ENCODE data around the gene DUSP11.

DUSP11 gene

GRCh38 chr2:73822276-73822675 is 42.4 kb upstream of the DUSP11 start:
- CTCF ChIA-PET, result interaction anchor here (0.6 to 7.7 kb wide), 7 partner anchors 10 to 780 kb away, joined by 3 to 155 read pairs (median 6); partner anchors contain the start of gene BOLA3
- POLR2A ChIA-PET, result no interaction called here

GRCh38 chr2:73821669-73822068 is 41.8 kb upstream of the DUSP11 start:
- TF ChIP-seq ZNF514 (tag by site-specific recombination; IDR thresholded peaks at IDR 0.05) (no peak), ZNF311 (tag by site-specific recombination; IDR thresholded peaks at IDR 0.05; ENCODE audit: borderline replicate concordance) (no peak)
- Histone ChIP-seq H3K9me3 (ENCODE audit: control insufficient read depth, insufficient read depth, low read depth, low read length) (no peaks in the 10 kb centered on the region), H3K4me3 (ENCODE audit: low read depth, low read length) (no peak overlapping the region), H3K36me3 (ENCODE audit: control insufficient read depth in 2 of 2, insufficient read depth in 1 of 2, low read length in 2 of 2) (no peaks in the 10 kb centered on the region), H3K4me1 (ENCODE audit: control insufficient read depth, insufficient read depth, low read length) (no peaks in the 10 kb centered on the region), H3K27ac (ENCODE audit: extremely low read depth, low read depth, low read length) (no peak overlapping the region)
- CTCF ChIA-PET, result interaction anchor here (0.6 to 7.7 kb wide), 8 partner anchors 9 to 781 kb away, joined by 3 to 155 read pairs (median 6); partner anchors contain the start of gene BOLA3
- POLR2A ChIA-PET, result no interaction called here

More at GRCh38 chr2:73822276-73822675, 42.4 kb upstream of the DUSP11 start:
- no peaks in the 10 kb centered on the region for H3K4me1 ChIP-seq (ENCODE audit: control insufficient read depth, insufficient read depth, low read length)
- no peaks in the 10 kb centered on the region for H3K36me3 ChIP-seq (ENCODE audit: control insufficient read depth in 2 of 2, insufficient read depth in 1 of 2, low read length in 2 of 2)
- no peak overlapping the region for H3K4me3 ChIP-seq (ENCODE audit: low read depth, low read length)
- no peak overlapping the region for H3K27ac ChIP-seq (ENCODE audit: extremely low read depth, low read depth, low read length)
- TF ChIP-seq ZNF600 (tag by site-specific recombination; IDR thresholded peaks at IDR 0.05) (no peak), ZNF138 (tag by site-specific recombination; IDR thresholded peaks at IDR 0.05; ENCODE audit: borderline replicate concordance) (no peak), ZNF184 (tag by site-specific recombination; IDR thresholded peaks at IDR 0.05) (no peak), PATZ1 (tag by site-specific recombination; IDR thresholded peaks at IDR 0.05) (no peak), ZNF24 (tag by site-specific recombination; IDR thresholded peaks at IDR 0.05) (no peak), ZNF121 (tag by site-specific recombination; IDR thresholded peaks at IDR 0.05) (no peak), ZNF18 (tag by site-specific recombination; IDR thresholded peaks at IDR 0.05) (no peak), BCL11A (tag by site-specific recombination; IDR thresholded peaks at IDR 0.05; ENCODE audit: low read depth) (no peak), PRDM1 (tag by site-specific recombination; IDR thresholded peaks at IDR 0.05) (no peak), ZNF626 (tag by site-specific recombination; IDR thresholded peaks at IDR 0.05) (no peak), ZNF621 (tag by site-specific recombination; IDR thresholded peaks at IDR 0.05) (no peak), HIC1 (tag by site-specific recombination; IDR thresholded peaks at IDR 0.05) (no peak), ZNF548 (tag by site-specific recombination; IDR thresholded peaks at IDR 0.05) (no peak), ZNF513 (tag by site-specific recombination; IDR thresholded peaks at IDR 0.05) (no peak)
- no peaks in the 10 kb centered on the region for H3K9me3 ChIP-seq (ENCODE audit: control insufficient read depth, insufficient read depth, low read depth, low read length)

All from HEK293 (cell line).